Measurements from ENCODE around the gene CD7.

Gene CD7

DNA sequence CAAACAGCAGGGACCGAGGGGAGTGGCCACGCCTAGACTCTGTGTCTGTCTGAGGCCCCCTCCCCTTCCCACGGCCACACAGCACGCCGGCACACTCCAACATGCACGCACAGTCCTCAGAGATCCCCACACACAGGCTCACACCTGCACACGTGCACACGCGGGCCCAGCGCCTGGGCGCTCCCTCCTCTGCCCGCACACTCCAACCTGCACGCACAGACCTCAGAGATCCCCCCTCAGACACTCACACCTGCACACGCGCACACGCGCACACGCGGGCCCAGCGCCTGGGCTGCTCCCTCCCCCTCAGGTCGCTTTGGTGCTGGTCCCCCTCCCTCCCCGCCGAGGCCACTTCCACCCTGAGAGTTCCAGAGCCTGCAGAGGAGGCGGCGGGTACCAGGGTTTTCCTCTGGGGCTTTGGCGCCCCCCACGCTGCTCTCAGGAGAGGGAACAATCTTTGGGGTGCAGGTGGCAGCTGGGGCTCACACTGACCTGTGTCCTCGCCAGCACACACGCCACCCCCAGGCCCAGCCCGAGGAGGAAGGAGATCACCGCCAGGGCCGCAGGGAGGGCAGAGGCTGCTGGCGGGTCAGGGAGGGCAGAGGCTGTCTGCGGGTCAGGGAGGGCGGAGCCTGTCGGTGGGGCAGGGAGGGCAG lies 1.6 kb downstream of the CD7 start:
- in situ Hi-C loops (cut with MboI; ENCODE audit: low sequenced_read_pairs), result no loop called here

GRCh38 chr17:82314727-82315605 lies 2.4 kb downstream of the CD7 start:
- in situ Hi-C loops (cut with MboI; ENCODE audit: low sequenced_read_pairs), result no loop called here

GRCh38 chr17:82314012-82314726 lies 3.2 kb downstream of the CD7 start:
- in situ Hi-C loops (cut with MboI; ENCODE audit: low sequenced_read_pairs), result no loop called here

DNA sequence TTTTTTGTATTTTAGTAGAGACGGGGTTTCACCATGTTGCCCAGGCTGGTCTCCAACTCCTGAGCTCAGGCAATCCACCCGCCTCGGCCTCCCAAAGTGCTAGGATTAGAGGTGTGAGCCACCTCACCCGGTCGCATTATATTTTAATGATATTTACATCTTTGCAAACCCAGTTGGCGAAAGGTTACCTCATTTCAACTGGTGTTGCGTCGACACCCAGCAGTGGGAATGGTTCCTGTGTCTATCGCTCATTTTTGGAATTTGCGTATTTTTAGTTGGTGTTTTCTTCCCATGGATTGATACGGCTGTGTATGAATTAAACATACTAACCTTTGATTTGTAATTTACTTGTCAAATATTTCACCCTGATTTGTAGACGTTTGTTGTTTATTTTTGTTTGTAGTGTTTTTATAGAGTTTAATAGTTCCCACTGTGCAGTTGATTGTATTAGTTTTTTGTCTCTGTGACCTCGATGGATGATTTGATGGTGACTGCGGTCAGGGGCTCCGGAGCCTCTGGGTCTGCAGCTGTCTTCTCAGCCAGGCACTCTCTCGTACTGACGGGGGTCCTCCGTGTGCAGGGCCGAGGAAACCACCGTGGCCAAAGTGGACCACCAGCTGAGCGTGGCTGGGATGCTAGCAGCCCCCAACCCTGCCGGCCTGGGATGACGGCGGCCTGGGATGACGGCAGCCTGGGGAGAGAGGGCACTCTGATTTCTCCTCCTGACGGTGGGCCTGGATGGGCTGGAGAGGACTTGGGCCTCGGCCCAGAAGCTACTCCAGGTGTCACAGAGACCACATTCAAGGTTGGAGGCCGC lies 4.0 kb downstream of the CD7 start:
- in situ Hi-C loops (cut with MboI; ENCODE audit: low sequenced_read_pairs), result no loop called here

DNA sequence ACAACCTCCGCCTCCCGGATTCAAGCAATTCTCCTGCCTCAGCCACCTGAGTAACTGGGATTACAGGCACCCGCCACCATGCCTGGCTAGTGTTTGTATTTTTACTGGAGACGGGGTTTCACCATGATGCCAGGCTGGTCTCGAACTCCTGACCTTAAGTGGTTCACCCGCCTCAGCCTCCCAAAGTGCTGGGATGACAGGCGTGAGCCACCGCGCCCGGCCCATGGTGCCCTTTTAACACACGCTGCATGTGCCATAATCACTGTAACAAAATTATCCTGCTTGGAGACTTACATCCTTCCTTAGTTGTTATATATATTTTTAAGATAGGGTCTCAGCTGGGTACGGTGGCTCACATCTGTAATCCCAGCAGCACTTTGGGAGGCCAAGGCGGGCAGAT lies 5.4 kb downstream of the CD7 start:
- in situ Hi-C loops (cut with MboI; ENCODE audit: low sequenced_read_pairs), result no loop called here

GRCh38 chr17:82310877-82311276 lies 6.5 kb downstream of the CD7 start:
- in situ Hi-C loops (cut with MboI; ENCODE audit: low sequenced_read_pairs), result no loop called here

- in situ Hi-C loops (cut with MboI; ENCODE audit: low sequenced_read_pairs), result no loop called here
Observed at GRCh38 chr17:82309656-82310570, 7.5 kb downstream of the CD7 start.

DNA sequence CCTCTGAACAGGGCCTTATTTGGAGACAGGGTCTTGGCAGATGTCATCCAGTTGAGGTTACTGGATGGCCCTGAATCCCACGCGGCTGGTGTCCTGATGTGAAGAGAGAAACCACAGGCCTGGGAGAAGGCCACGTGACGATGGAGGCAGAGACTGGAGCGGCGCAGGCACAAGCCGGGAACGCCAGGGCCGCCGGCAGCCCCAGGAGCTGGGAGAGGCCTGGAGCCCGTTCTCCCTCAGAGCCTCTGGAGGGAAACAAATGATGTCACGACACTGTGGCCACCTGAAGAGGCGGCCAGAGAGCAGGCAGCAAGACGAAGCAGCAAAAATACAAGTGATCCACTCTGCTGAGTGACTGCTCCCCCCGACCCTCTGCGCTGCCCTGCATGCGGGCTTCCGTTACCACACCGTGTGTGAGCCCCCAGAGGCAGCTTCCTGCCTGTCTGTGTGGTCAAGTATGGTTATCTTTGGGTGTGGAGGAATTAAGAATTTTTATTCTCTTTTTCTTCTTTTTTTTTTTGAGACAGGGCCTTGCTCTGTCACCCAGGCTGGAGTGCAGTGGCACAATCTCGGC lies 11.6 kb downstream of the CD7 start:
- in situ Hi-C loops (cut with MboI; ENCODE audit: low sequenced_read_pairs), result no loop called here

GRCh38 chr17:82304826-82305726 lies 12.3 kb downstream of the CD7 start:
- in situ Hi-C loops (cut with MboI; ENCODE audit: low sequenced_read_pairs), result no loop called here

DNA sequence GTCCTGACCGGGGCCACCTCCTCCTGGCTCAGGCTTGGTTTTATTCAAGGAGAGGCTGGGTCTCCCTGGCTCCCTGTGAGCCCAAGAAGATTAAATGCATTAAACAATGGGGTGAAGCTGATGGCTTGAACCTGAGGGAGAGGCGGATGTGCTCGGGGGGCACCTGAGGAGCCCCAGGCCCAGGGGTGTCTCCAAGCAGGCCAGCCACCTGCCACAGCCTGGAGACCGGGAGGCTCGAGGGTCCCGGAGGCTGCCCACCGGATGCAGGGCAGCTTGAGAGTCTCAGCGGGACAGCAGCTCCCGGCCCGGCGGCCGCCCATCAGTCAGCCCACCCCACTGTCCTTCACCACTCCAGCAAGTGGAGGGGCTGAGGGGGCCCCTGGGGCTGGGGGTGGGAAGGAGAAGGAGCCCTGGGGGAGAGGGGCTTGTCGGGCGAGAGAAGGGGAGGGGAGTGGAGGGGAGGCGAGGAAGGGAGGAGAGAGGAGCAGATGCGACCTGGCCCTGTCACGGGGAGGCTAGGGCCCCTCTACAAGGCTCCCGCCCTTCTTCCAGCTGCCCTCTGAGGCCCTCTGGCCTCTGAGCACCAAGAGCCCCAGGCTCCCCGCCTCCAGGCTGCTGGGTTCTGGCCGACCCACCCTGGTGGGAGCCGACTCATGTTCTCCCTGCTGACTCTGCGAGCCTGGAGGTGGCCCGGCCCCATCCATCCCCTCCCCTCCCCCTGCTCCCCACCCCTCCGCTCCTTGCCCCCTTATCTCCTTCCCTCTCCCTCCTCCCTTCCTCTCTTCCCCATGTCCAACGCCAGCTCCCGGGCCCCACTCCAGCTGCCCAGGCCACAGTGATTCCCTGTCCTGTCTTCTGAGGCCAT lies 13.2 kb downstream of the CD7 start:
- in situ Hi-C loops (cut with MboI; ENCODE audit: low sequenced_read_pairs), result no loop called here

DNA sequence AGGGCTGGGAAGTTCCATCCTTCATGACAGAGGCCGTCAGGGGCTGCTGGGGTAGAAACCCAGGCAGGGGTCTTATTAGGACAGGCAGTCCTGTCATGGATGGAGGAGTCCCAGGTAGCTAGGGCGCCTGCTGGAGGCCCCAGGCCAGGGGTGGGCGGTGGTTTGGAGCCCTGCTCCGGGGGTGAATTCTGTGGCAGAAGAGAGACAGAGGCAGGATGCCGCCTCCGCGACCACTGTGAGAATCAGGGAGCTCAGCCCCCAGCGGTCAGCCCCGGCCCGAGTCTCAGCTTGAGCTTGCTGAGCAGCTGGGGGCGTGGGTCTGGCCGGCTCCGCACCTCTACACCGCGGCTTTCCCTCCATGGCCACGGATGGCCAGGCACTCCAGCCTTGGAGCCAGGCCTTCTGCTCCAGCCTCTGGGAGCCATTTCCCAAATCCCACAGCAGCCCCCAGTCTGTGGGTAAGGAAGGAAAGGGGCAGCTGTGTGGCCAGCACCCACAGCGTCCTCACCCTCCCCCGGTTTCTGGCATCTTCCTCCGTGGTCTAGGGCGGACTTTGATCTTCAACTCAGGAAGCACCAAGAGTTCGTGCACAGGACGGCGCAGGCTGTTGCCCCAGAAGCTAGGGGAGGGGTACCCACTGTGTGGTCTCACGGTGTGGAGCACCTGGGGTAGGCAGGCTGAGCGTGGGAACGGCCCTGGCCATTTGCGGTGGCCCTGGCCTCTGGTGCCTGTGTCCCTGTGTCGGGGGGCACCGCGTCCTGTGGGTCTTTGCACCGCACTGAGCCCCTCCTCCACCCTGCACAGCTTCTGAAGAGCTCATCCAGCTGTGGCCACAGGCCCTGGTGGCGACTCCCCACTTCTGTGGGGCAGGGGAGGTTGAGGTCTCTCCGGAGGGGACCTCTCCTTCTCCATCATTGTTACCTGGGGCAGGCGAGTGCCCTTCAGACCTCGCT lies 14.1 kb downstream of the CD7 start:
- in situ Hi-C loops (cut with MboI; ENCODE audit: low sequenced_read_pairs), result no loop called here

DNA sequence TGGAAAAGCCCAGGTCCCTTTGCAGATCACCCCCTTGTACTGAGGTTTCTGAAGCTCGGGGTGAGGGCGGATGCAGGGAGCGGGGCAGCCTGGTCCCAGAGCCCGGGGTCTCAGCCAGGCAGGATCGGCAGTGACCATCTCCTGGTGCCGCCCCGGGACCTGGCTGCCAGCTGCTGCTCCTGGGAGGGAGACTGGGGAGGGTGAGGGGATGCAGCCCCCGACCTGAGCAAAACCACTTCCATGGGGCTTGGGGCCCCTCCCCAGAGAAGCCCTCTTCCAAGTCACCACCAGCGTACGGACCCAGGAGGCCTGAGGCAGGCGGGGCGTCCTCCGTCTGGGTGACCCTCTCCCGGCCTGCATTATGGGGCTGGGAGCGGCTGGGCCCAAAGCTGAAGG lies 14.8 kb downstream of the CD7 start:
- in situ Hi-C loops (cut with MboI; ENCODE audit: low sequenced_read_pairs), result no loop called here

DNA sequence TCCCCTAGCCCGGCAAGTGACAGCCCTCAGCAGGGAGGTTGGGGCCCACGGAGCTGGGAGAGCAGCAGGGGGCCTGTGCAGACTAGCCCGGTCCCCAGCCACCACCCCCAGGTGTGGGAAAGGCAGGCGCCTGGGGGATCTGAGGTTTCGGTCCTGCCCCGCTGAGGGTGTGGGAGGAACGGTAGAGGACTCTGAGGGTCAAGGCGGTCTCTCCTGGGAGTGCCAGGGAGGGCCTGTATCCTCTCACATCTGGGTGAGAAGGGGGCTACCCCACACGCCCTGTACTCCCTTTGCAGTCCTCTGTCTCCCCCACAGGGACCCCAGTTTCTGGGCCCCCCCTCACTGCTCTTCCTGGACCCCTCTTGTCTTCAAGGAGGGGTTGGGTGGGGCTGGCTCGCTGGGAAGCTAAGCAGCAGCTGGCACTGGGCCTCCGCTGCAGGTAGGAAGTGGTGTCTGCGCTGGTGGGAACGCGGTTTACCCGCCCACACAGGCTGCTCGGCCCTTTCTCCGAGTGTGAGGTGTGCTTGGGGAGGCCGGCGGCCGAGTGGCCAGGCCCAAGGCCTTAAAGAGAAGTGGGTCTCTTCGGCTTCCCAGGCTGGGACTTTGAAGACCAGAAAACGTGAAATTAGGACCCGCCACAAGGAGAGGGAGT lies 15.4 kb downstream of the CD7 start:
- in situ Hi-C loops (cut with MboI; ENCODE audit: low sequenced_read_pairs), result no loop called here

- in situ Hi-C loops (cut with MboI; ENCODE audit: low sequenced_read_pairs), result no loop called here
Observed at GRCh38 chr17:82301300-82301915, 16.0 kb downstream of the CD7 start.

GRCh38 chr17:82300707-82301270 lies 16.6 kb downstream of the CD7 start:
- in situ Hi-C loops (cut with MboI; ENCODE audit: low sequenced_read_pairs), result no loop called here

All from hTERT RPE-1 (cell line).